Sigmoid colon (tissue), 4 donors: ENCODE measurements around the gene TFEC.
"Not testable (repeated sequence)": the region's sequence is repeated elsewhere in the genome, so short reads cannot be mapped to it uniquely, and the experiment has no call there.

Experiments
- CTCF ChIP-seq, 4 experiments: fragments of 450-650 bp in 3 of 4; fragments of 200-600 bp in 1 of 4; IDR thresholded peaks; one replicate each; pipeline ENCODE4 v1.5.1; 2016 to 2019; ENCODE audit warnings: antibody characterized with exemption in 4 of 4, mild to moderate bottlenecking in 3 of 4, moderate library complexity in 2 of 4
- POLR2AphosphoS5 ChIP-seq, 4 donors: sonication (generic); formaldehyde crosslinking; IDR thresholded peaks; one replicate each; pipeline ENCODE4 v1.6.1; 2017; ENCODE audit warnings: antibody characterized with exemption in 4 of 4

GRCh38 chr7:115930184-115930583 lies 100.4 kb downstream of the TFEC start:
- not testable (repeated sequence) for TF ChIP-seq CTCF, POLR2AphosphoS5 (IDR thresholded peaks at IDR 0.05)
